ENCODE measurements around the gene NBEA.

NBEA gene

GRCh38 chr13:35164324-35164932 lies 222.4 kb downstream of the NBEA start:
- peak; percentile 36 for DNase-seq (ENCODE audit: low spot score)

GRCh38 chr13:35165205-35165604 lies 223.1 kb downstream of the NBEA start:
- DNase-seq (ENCODE audit: low spot score) = no peak

GRCh38 chr13:35179494-35179893 lies 237.4 kb downstream of the NBEA start:
- no peak for DNase-seq (ENCODE audit: low spot score)

- DNase-seq (ENCODE audit: low spot score) = no peak
These were observed 238.0 kb downstream of the NBEA start for GRCh38 chr13:35179920-35180663.

- DNase-seq (ENCODE audit: low spot score) = no peak
These were observed 248.2 kb downstream of the NBEA start for GRCh38 chr13:35190241-35190640.

- DNase-seq (ENCODE audit: low spot score) = no peak
These were observed 249.8 kb downstream of the NBEA start for GRCh38 chr13:35191883-35192282.

- no peak for DNase-seq (ENCODE audit: low spot score)
These were observed 256.6 kb downstream of the NBEA start for GRCh38 chr13:35198613-35199200.

GRCh38 chr13:35208587-35208986 lies 266.5 kb downstream of the NBEA start:
- DNase-seq (ENCODE audit: low spot score) = no peak

GRCh38 chr13:35210261-35210660 lies 268.2 kb downstream of the NBEA start:
- DNase-seq (ENCODE audit: low spot score) = no peak

GRCh38 chr13:35211949-35212348 lies 269.9 kb downstream of the NBEA start:
- no peak for DNase-seq (ENCODE audit: low spot score)

- DNase-seq (ENCODE audit: low spot score) = no peak
These were observed 271.8 kb downstream of the NBEA start for GRCh38 chr13:35213911-35214310.

- no peak for DNase-seq (ENCODE audit: low spot score)
These were observed 274.1 kb downstream of the NBEA start for GRCh38 chr13:35216131-35216530.

- DNase-seq (ENCODE audit: low spot score) = no peak
These were observed 277.0 kb downstream of the NBEA start for GRCh38 chr13:35219021-35219420.

- no peak for DNase-seq (ENCODE audit: low spot score)
These were observed 283.1 kb downstream of the NBEA start for GRCh38 chr13:35225159-35225558.

- no peak for DNase-seq (ENCODE audit: low spot score)
These were observed 283.5 kb downstream of the NBEA start for GRCh38 chr13:35225582-35225981.

- DNase-seq (ENCODE audit: low spot score) = no peak
These were observed 286.5 kb downstream of the NBEA start for GRCh38 chr13:35228536-35228935.

GRCh38 chr13:35231426-35231825 lies 289.4 kb downstream of the NBEA start:
- DNase-seq (ENCODE audit: low spot score) = no peak

- no peak for DNase-seq (ENCODE audit: low spot score)
These were observed 296.2 kb downstream of the NBEA start for GRCh38 chr13:35238274-35238673.

- no peak for DNase-seq (ENCODE audit: low spot score)
These were observed 310.6 kb downstream of the NBEA start for GRCh38 chr13:35252536-35253205.

GRCh38 chr13:35255241-35255640 lies 313.2 kb downstream of the NBEA start:
- no peak for DNase-seq (ENCODE audit: low spot score)

- no peak for DNase-seq (ENCODE audit: low spot score)
These were observed 314.5 kb downstream of the NBEA start for GRCh38 chr13:35256459-35257148.

- no peak for DNase-seq (ENCODE audit: low spot score)
These were observed 318.2 kb downstream of the NBEA start for GRCh38 chr13:35260316-35260715.
